ENCODE measurements around the gene C19orf53. TPM values are rescaled to one million over a fixed set of nuclear protein-coding genes. Genes with fewer than 3 reads are reported as not detected.

C19orf53 gene
- polyA plus RNA-seq, 3 donors: 125 to 156 (median 132) TPM

- peaks cover 78 to 84% of the 10 kb centered on the region in 2 donors for H3K36me3 ChIP-seq (replicated peaks in 1 of 2; ENCODE audit: control insufficient read depth in 1 of 2, insufficient read depth in 2 of 2, low read length in 2 of 2)
- TF ChIP-seq, protein P1, sequence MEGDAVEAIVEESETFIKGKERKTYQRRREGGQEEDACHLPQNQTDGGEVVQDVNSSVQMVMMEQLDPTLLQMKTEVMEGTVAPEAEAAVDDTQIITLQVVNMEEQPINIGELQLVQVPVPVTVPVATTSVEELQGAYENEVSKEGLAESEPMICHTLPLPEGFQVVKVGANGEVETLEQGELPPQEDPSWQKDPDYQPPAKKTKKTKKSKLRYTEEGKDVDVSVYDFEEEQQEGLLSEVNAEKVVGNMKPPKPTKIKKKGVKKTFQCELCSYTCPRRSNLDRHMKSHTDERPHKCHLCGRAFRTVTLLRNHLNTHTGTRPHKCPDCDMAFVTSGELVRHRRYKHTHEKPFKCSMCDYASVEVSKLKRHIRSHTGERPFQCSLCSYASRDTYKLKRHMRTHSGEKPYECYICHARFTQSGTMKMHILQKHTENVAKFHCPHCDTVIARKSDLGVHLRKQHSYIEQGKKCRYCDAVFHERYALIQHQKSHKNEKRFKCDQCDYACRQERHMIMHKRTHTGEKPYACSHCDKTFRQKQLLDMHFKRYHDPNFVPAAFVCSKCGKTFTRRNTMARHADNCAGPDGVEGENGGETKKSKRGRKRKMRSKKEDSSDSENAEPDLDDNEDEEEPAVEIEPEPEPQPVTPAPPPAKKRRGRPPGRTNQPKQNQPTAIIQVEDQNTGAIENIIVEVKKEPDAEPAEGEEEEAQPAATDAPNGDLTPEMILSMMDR (IDR thresholded peaks at IDR 0.05): no peak
- H4K20me1 ChIP-seq (ENCODE audit: insufficient read depth, low read length): peaks cover 4% of the 10 kb centered on the region
- peaks cover 3% of the 10 kb centered on the region for H3K4me1 Mint-ChIP-seq
- H3K4me3 Mint-ChIP-seq: no peak overlapping the region
- H3K27ac ChIP-seq (ENCODE audit: low read depth in 1 of 2, low read length in 2 of 2): no peak overlapping the region
- no peaks in the 10 kb centered on the region for H3K9me3 ChIP-seq (replicated peaks in 1 of 2; ENCODE audit: control insufficient read depth in 1 of 2, insufficient read depth in 1 of 2, low read length in 2 of 2)
- intact Hi-C loops (cut with micrococcal nuclease): no loop called here
- H3K36me3 Mint-ChIP-seq: peaks cover 63 to 93% of the 10 kb centered on the region in 2 donors
- H3K9me3 Mint-ChIP-seq: no peaks in the 10 kb centered on the region
- peak overlapping the region in 1 of 7 donors; percentile 61 for H3K27ac Mint-ChIP-seq
- H3K27me3 ChIP-seq (ENCODE audit: control insufficient read depth in 2 of 2, insufficient read depth in 2 of 2, low read length in 2 of 2): no peaks in the 10 kb centered on the region
- no peaks in the 10 kb centered on the region for H3K79me2 ChIP-seq (ENCODE audit: insufficient read depth, low read length)
- peaks cover under 1 to 3% of the 10 kb centered on the region in 2 donors for H3K4me1 ChIP-seq (ENCODE audit: control insufficient read depth in 1 of 2, insufficient read depth in 2 of 2, low read length in 2 of 2)
- no peak for DNase-seq
- WGBS (ENCODE audit: insufficient coverage): 98% methylated on average over 24 of the region's 24 CpGs
- no peak overlapping the region for H3K9ac ChIP-seq (ENCODE audit: insufficient read depth, low read length, poor library complexity, severe bottlenecking)
- no peak overlapping the region for H3K4me2 ChIP-seq (replicated peaks; ENCODE audit: extremely low read depth, low read length, poor library complexity, severe bottlenecking)
- H3K27me3 Mint-ChIP-seq (ENCODE audit: low read depth in 3 of 3): peaks cover 0 to 2% (median 0%) of the 10 kb centered on the region in 3 donors
- H3K4me3 ChIP-seq (replicated peaks in 1 of 3; ENCODE audit: low read depth in 2 of 3, low read length in 3 of 3): no peak overlapping the region
- H2AFZ ChIP-seq (ENCODE audit: insufficient read depth, low read depth, low read length, poor library complexity, severe bottlenecking): no peak overlapping the region
Measured at GRCh38 chr19:13758795-13759194, 15.5 kb upstream of the C19orf53 start.

DNA sequence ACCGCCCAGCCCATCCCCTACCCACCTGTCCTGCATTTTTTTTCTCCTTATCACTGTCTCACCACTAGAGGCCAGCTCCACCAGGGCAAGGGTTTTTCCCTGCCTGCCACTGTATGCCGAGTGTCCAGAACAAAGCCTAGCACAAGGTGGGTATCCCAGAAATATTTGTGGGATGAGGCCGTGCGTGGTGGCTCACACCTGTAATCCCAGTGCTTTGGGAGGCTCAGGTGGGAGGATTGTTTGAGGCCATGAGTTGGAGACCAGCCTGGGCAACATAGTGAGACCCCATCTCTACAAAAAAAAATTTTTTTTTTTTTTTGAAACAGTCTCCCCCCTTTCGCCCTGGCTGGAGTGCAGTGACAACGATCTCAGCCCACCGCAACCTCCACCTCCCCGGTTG is 12.8 kb upstream of the C19orf53 start:
- no peak for DNase-seq
- Histone ChIP-seq H2AFZ (ENCODE audit: insufficient read depth, low read depth, low read length, poor library complexity, severe bottlenecking) (no peak overlapping the region), H3K79me2 (ENCODE audit: insufficient read depth, low read length) (no peaks in the 10 kb centered on the region), H4K20me1 (ENCODE audit: insufficient read depth, low read length) (peaks cover 9% of the 10 kb centered on the region), H3K4me1 (ENCODE audit: control insufficient read depth in 1 of 2, insufficient read depth in 2 of 2, low read length in 2 of 2) (peaks cover 16 to 20% of the 10 kb centered on the region in 2 donors), H3K27me3 (ENCODE audit: control insufficient read depth in 2 of 2, insufficient read depth in 2 of 2, low read length in 2 of 2) (no peaks in the 10 kb centered on the region), H3K36me3 (replicated peaks in 1 of 2; ENCODE audit: control insufficient read depth in 1 of 2, insufficient read depth in 2 of 2, low read length in 2 of 2) (peaks cover 59 to 61% of the 10 kb centered on the region in 2 donors), H3K9me3 (replicated peaks in 1 of 2; ENCODE audit: control insufficient read depth in 1 of 2, insufficient read depth in 1 of 2, low read length in 2 of 2) (no peaks in the 10 kb centered on the region), H3K9ac (ENCODE audit: insufficient read depth, low read length, poor library complexity, severe bottlenecking) (no peak overlapping the region), H3K4me3 (replicated peaks in 1 of 3; ENCODE audit: low read depth in 2 of 3, low read length in 3 of 3) (no peak overlapping the region), H3K27ac (ENCODE audit: low read depth in 1 of 2, low read length in 2 of 2) (no peak overlapping the region), H3K4me2 (replicated peaks; ENCODE audit: extremely low read depth, low read length, poor library complexity, severe bottlenecking) (no peak overlapping the region)
- no peak overlapping the region for H3K4me3 Mint-ChIP-seq
- TF ChIP-seq, protein P1 (IDR thresholded peaks at IDR 0.05): no peak
- intact Hi-C loops (cut with micrococcal nuclease): no loop called here
- no peaks in the 10 kb centered on the region for H3K9me3 Mint-ChIP-seq
- H3K27me3 Mint-ChIP-seq (ENCODE audit: low read depth in 3 of 3): peaks cover 0 to 2% (median 0%) of the 10 kb centered on the region in 3 donors
- no peak overlapping the region for H3K27ac Mint-ChIP-seq
- peaks cover 46 to 67% of the 10 kb centered on the region in 2 donors for H3K36me3 Mint-ChIP-seq
- WGBS (ENCODE audit: insufficient coverage): 100% methylated on average over 4 of the region's 8 CpGs
- H3K4me1 Mint-ChIP-seq: peaks cover 17% of the 10 kb centered on the region
